HG02759 (cell line): ENCODE measurements around the gene TMEM185A.
"Not testable (repeated sequence)": the region's sequence is repeated elsewhere in the genome, so short reads cannot be mapped to it uniquely, and the experiment has no call there.

Experiments
- ATAC-seq: cut with Tn5 transposase; IDR thresholded peaks from one replicate; pipeline ENCODE4 v1.9.1; 2021; ENCODE audit warnings: mild to moderate bottlenecking, moderate library complexity; ENCODE audit not compliant: unreplicated experiment

The TMEM185A gene

GRCh38 chrX:149628280-149628679 lies 3.3 kb downstream of the TMEM185A start:
- ATAC-seq, result no peak

GRCh38 chrX:149626829-149627228 lies 4.8 kb downstream of the TMEM185A start:
- not testable (repeated sequence) for ATAC-seq

GRCh38 chrX:149619662-149620061 lies 11.9 kb downstream of the TMEM185A start:
- ATAC-seq, result not testable (repeated sequence)

- ATAC-seq, result no peak
These were observed 12.7 kb downstream of the TMEM185A start for GRCh38 chrX:149618871-149619270.

GRCh38 chrX:149611623-149612175 lies 19.9 kb downstream of the TMEM185A start:
- ATAC-seq, result no peak

GRCh38 chrX:149610511-149610910 lies 21.1 kb downstream of the TMEM185A start:
- no peak for ATAC-seq

- ATAC-seq, result no peak
These were observed 23.9 kb downstream of the TMEM185A start for GRCh38 chrX:149607699-149608098.

- not testable (repeated sequence) for ATAC-seq
These were observed 26.2 kb downstream of the TMEM185A start for GRCh38 chrX:149605248-149605885.

GRCh38 chrX:149598603-149599002 lies 33.0 kb downstream of the TMEM185A start:
- not testable (repeated sequence) for ATAC-seq

- ATAC-seq, result not testable (repeated sequence)
These were observed 35.6 kb downstream of the TMEM185A start for GRCh38 chrX:149595943-149596342.

GRCh38 chrX:149595214-149595613 lies 36.4 kb downstream of the TMEM185A start, which contains the start of gene HSFX2:
Gene HSFX2 (minus strand): TSS chrX:149595314. CDS start chrX:149594700, 614 bp downstream.
- ATAC-seq, result not testable (repeated sequence)

- ATAC-seq, result not testable (repeated sequence)
These were observed 40.6 kb downstream of the TMEM185A start for GRCh38 chrX:149590993-149591392.

GRCh38 chrX:149587359-149587758 lies 44.2 kb downstream of the TMEM185A start, which contains the start of gene MAGEA9B:
Gene MAGEA9B (minus strand): TSS chrX:149587459. CDS start chrX:149583179, 4,280 bp downstream.
- not testable (repeated sequence) for ATAC-seq

GRCh38 chrX:149585631-149586030 lies 46.0 kb downstream of the TMEM185A start:
- not testable (repeated sequence) for ATAC-seq

GRCh38 chrX:149573456-149573855 lies 58.1 kb downstream of the TMEM185A start:
- peak; percentile 100 for ATAC-seq

GRCh38 chrX:149572743-149573142 lies 58.8 kb downstream of the TMEM185A start:
- no peak for ATAC-seq

- no peak for ATAC-seq
These were observed 59.8 kb downstream of the TMEM185A start for GRCh38 chrX:149571770-149572169.

GRCh38 chrX:149570668-149571067 lies 60.9 kb downstream of the TMEM185A start:
- ATAC-seq, result no peak

- ATAC-seq, result no peak
These were observed 61.8 kb downstream of the TMEM185A start for GRCh38 chrX:149569770-149570169.

GRCh38 chrX:149568701-149569296 lies 62.8 kb downstream of the TMEM185A start:
- ATAC-seq, result no peak

GRCh38 chrX:149567621-149568417 lies 63.8 kb downstream of the TMEM185A start:
- no peak for ATAC-seq
